Spinal cord (tissue), 10 donors: ENCODE results near the gene NYAP2. TPM values are rescaled to one million over a fixed set of nuclear protein-coding genes. Genes with fewer than 3 reads are reported as not detected.

Source experiments
- DNase-seq, 6 donors: peaks; one replicate each; pipeline versions ENCODE4 v3.0.0 to v3.0.0-alpha.2; 2013 to 2015; ENCODE audit warnings: low spot score in 6 of 6, low read depth in 4 of 6
- H3K27ac ChIP-seq: one replicate; pipeline ENCODE4 v1.5.1; 2013; ENCODE audit warnings: low read depth, low read length, control low read depth
- H3K27me3 ChIP-seq: one replicate; pipeline ENCODE4 v1.6.1; 2013; ENCODE audit warnings: low read length; ENCODE audit not compliant: control insufficient read depth, insufficient read depth
- H3K36me3 ChIP-seq: one replicate; pipeline ENCODE4 v1.6.1; 2013; ENCODE audit warnings: low read length; ENCODE audit not compliant: control insufficient read depth, insufficient read depth
- H3K4me1 ChIP-seq: one replicate; pipeline ENCODE4 v1.6.1; 2013; ENCODE audit warnings: low read length; ENCODE audit not compliant: control insufficient read depth, insufficient read depth
- H3K4me3 ChIP-seq: one replicate; pipeline ENCODE4 v1.5.1; 2013; ENCODE audit warnings: low read depth, low read length, control low read depth
- H3K9me3 ChIP-seq: one replicate; pipeline ENCODE4 v1.6.1; 2013; ENCODE audit warnings: low read length; ENCODE audit not compliant: control insufficient read depth, insufficient read depth
- WGBS: methylation state at CpG from one replicate; pipeline ENCODE4 v1.1.5; 2013; ENCODE audit warnings: missing lambda C conversion rate; ENCODE audit not compliant: insufficient coverage; 5-methylcytosine and 5-hydroxymethylcytosine counted together
- polyA plus RNA-seq, 2 donors: library from polyadenylated mRNA; unstranded; fragments of 120-200 nt; gene quantifications; one replicate each; pipeline ENCODE4 v1.2.1, GENCODE V29; 2013; ENCODE audit not compliant: insufficient read length in 2 of 2
- total RNA-seq, 2 donors: library from RNA; depleted of rRNA in 1 of 2; stranded (reverse); fragments of 120-200 nt in 1 of 2; fragments of >200 nt in 1 of 2; gene quantifications; one replicate each; pipeline versions ENCODE4 v1.2.3 to v1.2.4, GENCODE V29; 2013 to 2014
- donor health status: healthy.

Gene NYAP2
- total and polyA plus RNA-seq, 4 donors: 3.7 to 12.6 (median 7.2) TPM

GRCh38 chr2:225466891-225467604, 67.5 kb downstream of the NYAP2 start:
- Histone ChIP-seq H3K27me3 (no peaks in the 10 kb centered on the region), H3K4me3 (no peak overlapping the region), H3K4me1 (no peaks in the 10 kb centered on the region), H3K27ac (no peak overlapping the region), H3K36me3 (no peaks in the 10 kb centered on the region), H3K9me3 (no peaks in the 10 kb centered on the region)
- DNase-seq: no peak
- WGBS: 88% methylated on average over 5 of the region's 9 CpGs

GRCh38 chr2:225468131-225468530, 68.6 kb downstream of the NYAP2 start:
- no CpG with 5 or more reads among the region's 2 CpGs for WGBS
- DNase-seq: no peak
- H3K36me3 ChIP-seq: no peaks in the 10 kb centered on the region
- no peaks in the 10 kb centered on the region for H3K4me1 ChIP-seq
- no peaks in the 10 kb centered on the region for H3K27me3 ChIP-seq
- H3K4me3 ChIP-seq: no peak overlapping the region
- H3K27ac ChIP-seq: no peak overlapping the region
- H3K9me3 ChIP-seq: no peaks in the 10 kb centered on the region

- peak in 1 of 6 donors; percentile 24 for DNase-seq
- Histone ChIP-seq H3K27me3 (no peaks in the 10 kb centered on the region), H3K36me3 (no peaks in the 10 kb centered on the region), H3K9me3 (no peaks in the 10 kb centered on the region), H3K27ac (no peak overlapping the region), H3K4me3 (no peak overlapping the region), H3K4me1 (no peaks in the 10 kb centered on the region)
- WGBS: no CpG with 5 or more reads among the region's 3 CpGs
Observed at GRCh38 chr2:225471039-225471438, 71.5 kb downstream of the NYAP2 start.

GRCh38 chr2:225471482-225471881, 72.0 kb downstream of the NYAP2 start:
- Histone ChIP-seq H3K4me1 (no peaks in the 10 kb centered on the region), H3K9me3 (no peaks in the 10 kb centered on the region), H3K27me3 (no peaks in the 10 kb centered on the region), H3K36me3 (no peaks in the 10 kb centered on the region), H3K27ac (no peak overlapping the region), H3K4me3 (no peak overlapping the region)
- DNase-seq: no peak
- no CpG with 5 or more reads among the region's 2 CpGs for WGBS

GRCh38 chr2:225472161-225472560, 72.7 kb downstream of the NYAP2 start:
- no peaks in the 10 kb centered on the region for H3K9me3 ChIP-seq
- WGBS: 90% methylated on average over 2 of the region's 2 CpGs

GRCh38 chr2:225479386-225479785, 79.9 kb downstream of the NYAP2 start:
- DNase-seq: no peak
- Histone ChIP-seq H3K4me3 (no peak overlapping the region), H3K27ac (no peak overlapping the region), H3K4me1 (no peaks in the 10 kb centered on the region), H3K9me3 (no peaks in the 10 kb centered on the region), H3K27me3 (no peaks in the 10 kb centered on the region), H3K36me3 (no peaks in the 10 kb centered on the region)
- WGBS: no CpG with 5 or more reads among the region's 2 CpGs

More at GRCh38 chr2:225472161-225472560, 72.7 kb downstream of the NYAP2 start:
- no peak for DNase-seq
- no peaks in the 10 kb centered on the region for H3K4me1 ChIP-seq
- no peaks in the 10 kb centered on the region for H3K36me3 ChIP-seq
- H3K4me3 ChIP-seq: no peak overlapping the region
- no peaks in the 10 kb centered on the region for H3K27me3 ChIP-seq
- no peak overlapping the region for H3K27ac ChIP-seq

- H3K4me1 ChIP-seq: peaks cover 6% of the 10 kb centered on the region
- no peak for DNase-seq
- WGBS: 95% methylated on average over 3 of the region's 3 CpGs
Observed at GRCh38 chr2:225484751-225485150, 85.2 kb downstream of the NYAP2 start.

GRCh38 chr2:225486236-225486635, 86.7 kb downstream of the NYAP2 start:
- no peaks in the 10 kb centered on the region for H3K9me3 ChIP-seq
- WGBS: 34% methylated on average over 2 of the region's 3 CpGs
- DNase-seq: peak in 3 of 6 donors; percentile 23 to 74 (median 26)
- H3K36me3 ChIP-seq: no peaks in the 10 kb centered on the region
- no peak overlapping the region for H3K27ac ChIP-seq
- H3K4me3 ChIP-seq: no peak overlapping the region
- no peaks in the 10 kb centered on the region for H3K27me3 ChIP-seq
- H3K4me1 ChIP-seq: peaks cover 6% of the 10 kb centered on the region

More at GRCh38 chr2:225484751-225485150, 85.2 kb downstream of the NYAP2 start:
- Histone ChIP-seq H3K27me3 (no peaks in the 10 kb centered on the region), H3K36me3 (no peaks in the 10 kb centered on the region), H3K4me3 (no peak overlapping the region), H3K27ac (no peak overlapping the region), H3K9me3 (no peaks in the 10 kb centered on the region)

GRCh38 chr2:225487878-225488416, 88.4 kb downstream of the NYAP2 start:
- peaks cover 6% of the 10 kb centered on the region for H3K4me1 ChIP-seq
- H3K27ac ChIP-seq: no peak overlapping the region
- WGBS: no CpG with 5 or more reads among the region's 2 CpGs

GRCh38 chr2:225488743-225489142, 89.2 kb downstream of the NYAP2 start:
- no peaks in the 10 kb centered on the region for H3K27me3 ChIP-seq
- H3K9me3 ChIP-seq: no peaks in the 10 kb centered on the region
- no CpG with 5 or more reads among the region's 2 CpGs for WGBS
- H3K27ac ChIP-seq: no peak overlapping the region
- no peak overlapping the region for H3K4me3 ChIP-seq
- no peaks in the 10 kb centered on the region for H3K36me3 ChIP-seq
- no peak for DNase-seq
- H3K4me1 ChIP-seq: peaks cover 6% of the 10 kb centered on the region

More at GRCh38 chr2:225487878-225488416, 88.4 kb downstream of the NYAP2 start:
- Histone ChIP-seq H3K27me3 (no peaks in the 10 kb centered on the region), H3K9me3 (no peaks in the 10 kb centered on the region), H3K36me3 (no peaks in the 10 kb centered on the region), H3K4me3 (no peak overlapping the region)
- DNase-seq: no peak
